Right lung (tissue), 5 donors: Measurements from ENCODE around the gene FERD3L. TPM values are rescaled to one million over a fixed set of nuclear protein-coding genes. Genes with fewer than 3 reads are reported as not detected.

ENCODE experiments used
- DNase-seq, 2 donors: peaks; one replicate each; pipeline ENCODE4 v3.0.0-alpha.2; 2013
- polyA plus RNA-seq, 5 donors: library from polyadenylated mRNA; unstranded; fragments of 120-200 nt; gene quantifications; one replicate each; pipeline versions ENCODE4 v1.2.1 to v1.2.3, GENCODE V29; 2013; ENCODE audit warnings: inconsistent platforms in 1 of 5, low replicate concordance in 1 of 5; ENCODE audit not compliant: insufficient read length in 5 of 5, insufficient read depth in 1 of 5

FERD3L gene
- polyA plus RNA-seq, 5 donors: not detected

GRCh38 chr7:19099924-19100323 lies 45.3 kb downstream of the FERD3L start:
- DNase-seq: no peak

- DNase-seq: no peak
These were observed 46.0 kb downstream of the FERD3L start for GRCh38 chr7:19099194-19099593.

GRCh38 chr7:19098510-19098909 lies 46.7 kb downstream of the FERD3L start:
- DNase-seq: no peak

- no peak for DNase-seq
These were observed 47.8 kb downstream of the FERD3L start for GRCh38 chr7:19097165-19098055.

- no peak for DNase-seq
These were observed 49.8 kb downstream of the FERD3L start for GRCh38 chr7:19095353-19095860.

Other genes starting within 250 kb of the FERD3L start
- under 1 TPM; 0.18 to 0.90 (median 0.31) TPM for gene TWIST1, start 27.8 kb downstream of the FERD3L start, polyA plus RNA-seq